ENCODE data around the gene KLHL33. TPM values are rescaled to one million over a fixed set of nuclear protein-coding genes. Genes with fewer than 3 reads are reported as not detected.

Gene KLHL33
- total and polyA plus RNA-seq, 8 donors: under 0.01 to 4.3 (median 0.06) TPM; not detected in 3

- peaks cover 0 to 10% (median 0%) of the 10 kb centered on the region in 4 donors for H3K4me1 ChIP-seq
- no peaks in the 10 kb centered on the region for H3K9me3 ChIP-seq
- H3K4me3 ChIP-seq: no peak overlapping the region
- no peak overlapping the region for H3K27ac ChIP-seq
- WGBS, 5 donors: 84 to 90% (median 89%) methylated on average over 3 of the region's 3 CpGs
- H3K27me3 ChIP-seq: no peaks in the 10 kb centered on the region
- H3K36me3 ChIP-seq: peaks cover 70 to 100% (median 98%) of the 10 kb centered on the region in 4 donors
- DNase-seq: no peak
- TF ChIP-seq POLR2A (IDR thresholded peaks at IDR 0.05): no peak
- no peak for TF ChIP-seq CTCF (IDR thresholded peaks at IDR 0.05)
- TF ChIP-seq EP300 (IDR thresholded peaks at IDR 0.05): no peak
- TF ChIP-seq POLR2AphosphoS5 (IDR thresholded peaks at IDR 0.05): no peak
- intact Hi-C loops (cut with DNase I; ENCODE audit: low total_unique reads): no loop called here
Observed at GRCh38 chr14:20397511-20397910, 38.5 kb downstream of the KLHL33 start.

GRCh38 chr14:20391505-20391904 is 44.5 kb downstream of the KLHL33 start:
- Histone ChIP-seq H3K27me3 (no peaks in the 10 kb centered on the region), H3K4me1 (no peaks in the 10 kb centered on the region), H3K36me3 (peaks cover 94 to 100% (median 98%) of the 10 kb centered on the region in 4 donors), H3K9me3 (no peaks in the 10 kb centered on the region), H3K4me3 (no peak overlapping the region), H3K27ac (no peak overlapping the region)
- intact Hi-C loops (cut with DNase I; ENCODE audit: low total_unique reads): no loop called here
- DNase-seq: no peak
- WGBS, 5 donors: 93 to 100% (median 96%) methylated on average over 4 of the region's 4 CpGs
- TF ChIP-seq POLR2A (IDR thresholded peaks at IDR 0.05) (no peak), POLR2AphosphoS5 (IDR thresholded peaks at IDR 0.05) (no peak), CTCF (IDR thresholded peaks at IDR 0.05) (no peak), EP300 (IDR thresholded peaks at IDR 0.05) (no peak)

- no peaks in the 10 kb centered on the region for H3K4me1 ChIP-seq
- TF ChIP-seq POLR2A (IDR thresholded peaks at IDR 0.05): no peak
- TF ChIP-seq POLR2AphosphoS5 (IDR thresholded peaks at IDR 0.05): no peak
- no peak for TF ChIP-seq EP300 (IDR thresholded peaks at IDR 0.05)
- no peak for TF ChIP-seq CTCF (IDR thresholded peaks at IDR 0.05)
- 57 to 73% (median 63%) methylated on average over 4 of the region's 4 CpGs for WGBS, 5 donors
- no peak overlapping the region for H3K27ac ChIP-seq
- intact Hi-C loops (cut with DNase I; ENCODE audit: low total_unique reads): no loop called here
- no peak overlapping the region for H3K4me3 ChIP-seq
- H3K27me3 ChIP-seq: no peaks in the 10 kb centered on the region
- H3K9me3 ChIP-seq: no peaks in the 10 kb centered on the region
- H3K36me3 ChIP-seq: peaks cover 96 to 100% (median 99%) of the 10 kb centered on the region in 4 donors
- DNase-seq: no peak
Observed at GRCh38 chr14:20388159-20388558, 47.8 kb downstream of the KLHL33 start.

GRCh38 chr14:20387576-20387975 is 48.4 kb downstream of the KLHL33 start:
- intact Hi-C loops (cut with DNase I; ENCODE audit: low total_unique reads): no loop called here
- H3K9me3 ChIP-seq: no peaks in the 10 kb centered on the region
- TF ChIP-seq EP300 (IDR thresholded peaks at IDR 0.05) (no peak), POLR2A (IDR thresholded peaks at IDR 0.05) (no peak), POLR2AphosphoS5 (IDR thresholded peaks at IDR 0.05) (no peak), CTCF (IDR thresholded peaks at IDR 0.05) (no peak)
- no peak for DNase-seq
- H3K4me3 ChIP-seq: no peak overlapping the region
- 87 to 99% (median 90%) methylated on average over 6 of the region's 6 CpGs for WGBS, 5 donors
- no peaks in the 10 kb centered on the region for H3K4me1 ChIP-seq
- H3K27ac ChIP-seq: no peak overlapping the region
- peaks cover 99 to 100% (median 100%) of the 10 kb centered on the region in 4 donors for H3K36me3 ChIP-seq
- no peaks in the 10 kb centered on the region for H3K27me3 ChIP-seq

Measured in stomach (tissue), 9 donors.